HepG2 (cell line): ENCODE data around the gene NR2F1-AS1. TPM values are rescaled to one million over a fixed set of nuclear protein-coding genes. Genes with fewer than 3 reads are reported as not detected.

Source experiments
- ATAC-seq: fragments of 200-7000 bp; cut with Tn5 transposase; 3 replicates; pipeline ENCODE4 v1.9.1; 2020; ENCODE audit warnings: mild to moderate bottlenecking, moderate library complexity
- BruUV-seq: library from RNA; stranded (reverse); fragments of 400-500 nt; replicated peaks from 2 replicates; lab custom pipeline; 2021; lab: Mats Ljungman, UMichigan
- CTCF ChIA-PET: fragments of 300-600 bp; formaldehyde crosslinking; extraction: SDS; loops from one replicate; lab custom pipeline; 2021; ENCODE audit warnings: low total read pairs, inconsistent platforms, low intra/inter-chr PET ratio; lab: Yijun Ruan, JAX
- POLR2A ChIA-PET: fragments of 350-600 bp; sonication (Branson Sonifier 250); formaldehyde crosslinking; loops from one replicate; lab custom pipeline; 2020; ENCODE audit warnings: antibody characterized with exemption, inconsistent platforms; lab: Yijun Ruan, JAX
- DNase-seq: peaks from one replicate; pipeline ENCODE4 v3.0.0-alpha.2; 2015; ENCODE audit warnings: low spot score
- FAIRE-seq: peaks from 3 replicates; lab custom pipeline; 2011; peaks lifted over from hg19 to GRCh38; lab: Jason Lieb, UNC
- H2AFZ ChIP-seq: one replicate; pipeline ENCODE4 v1.6.1; 2011; ENCODE audit warnings: low read length, inconsistent platforms
- H3K27ac ChIP-seq: fragments of 300-600 bp; 3 replicates; pipeline ENCODE4 v1.8.0; 2011; ENCODE audit warnings: mixed run types, mild to moderate bottlenecking, mixed read lengths, low read length, inconsistent platforms; ENCODE audit not compliant: insufficient read depth; ENCODE audit errors: extremely low read length
- H3K27me3 ChIP-seq, 2 experiments: fragments of 200-600 bp in 1 of 2; 2 replicates in 1 of 2; 3 replicates in 1 of 2; pipeline versions ENCODE4 v1.6.0 to v1.8.0; 2011; ENCODE audit warnings: low read length in 2 of 2, mild to moderate bottlenecking in 2 of 2, moderate library complexity in 2 of 2, inconsistent platforms in 1 of 2; ENCODE audit not compliant: insufficient read depth in 2 of 2, control insufficient read depth in 1 of 2
- H3K36me3 ChIP-seq, 2 experiments: fragments of 200-600 bp in 1 of 2; replicated peaks in 1 of 2; 2 replicates in 1 of 2; 3 replicates in 1 of 2; pipeline versions ENCODE4 v1.5.1 to v1.8.0; 2011; ENCODE audit warnings: low read length in 2 of 2, inconsistent platforms in 1 of 2; ENCODE audit not compliant: insufficient read depth in 2 of 2, control insufficient read depth in 1 of 2
- H3K4me1 ChIP-seq: 2 replicates; pipeline ENCODE4 v1.5.1; 2012; ENCODE audit warnings: low read length, inconsistent platforms; ENCODE audit not compliant: insufficient read depth
- H3K4me2 ChIP-seq: 2 replicates; pipeline ENCODE4 v1.6.0; 2011; ENCODE audit warnings: low read depth, low read length, inconsistent platforms
- H3K4me3 ChIP-seq, 3 experiments: fragments of 200-600 bp in 1 of 3; sonication (generic), shearing (Covaris generic) in 1 of 3; replicated peaks in 1 of 3; 2 replicates each; pipeline ENCODE4 v1.5.1; 2011 to 2016; ENCODE audit warnings: low read length in 3 of 3, inconsistent platforms in 2 of 3, low read depth in 2 of 3, mild to moderate bottlenecking in 2 of 3, control low read depth in 1 of 3, mixed read lengths in 1 of 3; ENCODE audit not compliant: insufficient read depth in 1 of 3
- H3K79me2 ChIP-seq: one replicate; pipeline ENCODE4 v1.6.1; 2011; ENCODE audit warnings: low read length, inconsistent platforms; ENCODE audit not compliant: insufficient read depth
- H3K9ac ChIP-seq: 2 replicates; pipeline ENCODE4 v1.6.0; 2011; ENCODE audit warnings: mild to moderate bottlenecking, low read depth, low read length, inconsistent platforms; ENCODE audit not compliant: insufficient read depth
- H3K9me3 ChIP-seq: 2 replicates; pipeline ENCODE4 v1.5.1; 2012; ENCODE audit warnings: mild to moderate bottlenecking, low read length
- H4K20me1 ChIP-seq: 2 replicates; pipeline ENCODE4 v1.6.0; 2011; ENCODE audit warnings: inconsistent platforms, mild to moderate bottlenecking, low read length, moderate library complexity; ENCODE audit not compliant: insufficient read depth
- KDM5B ChIP-seq: sonication (generic); formaldehyde crosslinking; IDR thresholded peaks from 2 replicates; pipeline ENCODE4 v1.4.0; 2020; ENCODE audit warnings: missing genetic modification reagents, mild to moderate bottlenecking, borderline replicate concordance
- MAX ChIP-seq: IDR thresholded peaks from 2 replicates; pipeline ENCODE4 v1.6.1; 2012; ENCODE audit warnings: inconsistent platforms
- PAWR ChIP-seq: sonication (generic); formaldehyde crosslinking; IDR thresholded peaks from 2 replicates; pipeline ENCODE4 v1.4.0; 2020; ENCODE audit warnings: missing genetic modification reagents, mild to moderate bottlenecking, borderline replicate concordance
- SMAD3 ChIP-seq: sonication (generic); formaldehyde crosslinking; IDR thresholded peaks from 2 replicates; pipeline ENCODE4 v1.4.0; 2020; ENCODE audit warnings: missing genetic modification reagents
- SP2 ChIP-seq: sonication (generic); formaldehyde crosslinking; IDR thresholded peaks from 2 replicates; pipeline ENCODE4 v1.5.1; 2020; ENCODE audit warnings: mild to moderate bottlenecking, missing genetic modification reagents
- YEATS4 ChIP-seq: sonication (generic); formaldehyde crosslinking; IDR thresholded peaks from 2 replicates; pipeline ENCODE4 v1.4.0; 2020; ENCODE audit warnings: missing genetic modification reagents, borderline replicate concordance
- ZBTB33 ChIP-seq: sonication (generic); formaldehyde crosslinking; IDR thresholded peaks from 2 replicates; pipeline ENCODE4 v1.4.0; 2020; ENCODE audit warnings: missing genetic modification reagents
- ZHX2 ChIP-seq, 2 experiments: sonication (generic) in 1 of 2; formaldehyde crosslinking in 1 of 2; IDR thresholded peaks; 2 replicates each; pipeline versions ENCODE4 v1.6.1 to v1.9.0; 2014 to 2022; ENCODE audit warnings: antibody characterized with exemption in 1 of 2, borderline replicate concordance in 1 of 2, inconsistent platforms in 1 of 2, low read depth in 1 of 2, missing genetic modification reagents in 1 of 2
- ZNF180 ChIP-seq: sonication (generic); formaldehyde crosslinking; IDR thresholded peaks from 2 replicates; pipeline ENCODE4 v1.4.0; 2020; ENCODE audit warnings: low read depth, missing genetic modification reagents, borderline replicate concordance
- ZNF3 ChIP-seq: IDR thresholded peaks from 2 replicates; pipeline ENCODE4 v1.7.0; 2017; ENCODE audit warnings: inconsistent platforms
- ZNF713 ChIP-seq: sonication (generic); formaldehyde crosslinking; IDR thresholded peaks from 2 replicates; pipeline ENCODE4 v1.4.0; 2020; ENCODE audit warnings: mild to moderate bottlenecking, missing genetic modification reagents
- ZNF781 ChIP-seq: sonication (generic); formaldehyde crosslinking; IDR thresholded peaks from 2 replicates; pipeline ENCODE4 v1.5.1; 2020; ENCODE audit warnings: borderline replicate concordance, mild to moderate bottlenecking, missing genetic modification reagents; ENCODE audit errors: not compliant biosample characterization
- ZNF891 ChIP-seq: sonication (generic); formaldehyde crosslinking; IDR thresholded peaks from 2 replicates; pipeline ENCODE4 v1.5.0; 2020; ENCODE audit warnings: mild to moderate bottlenecking, missing genetic modification reagents
- WGBS: methylation state at CpG from one replicate; pipeline ENCODE4 v1.1.6; 2017; ENCODE audit warnings: low lambda C conversion rate; 5-methylcytosine and 5-hydroxymethylcytosine counted together
- in situ Hi-C: cut with HindIII; loops from 2 replicates; pipeline ENCODE4 v1.10.0; 2017; ENCODE audit warnings: low pct_unique_long_range_greater_than_20kb; ENCODE audit not compliant: extremely low pct_ligation_motif_present
- intact Hi-C: fragments of 100-400 bp; cut with micrococcal nuclease; formaldehyde crosslinking; loops from one replicate; pipeline ENCODE4 v1.10.0; 2022; ENCODE audit not compliant: unreplicated experiment
- polyA plus RNA-seq, 8 experiments: library from polyadenylated mRNA; depleted of rRNA in 3 of 8; stranded (reverse) in 7 of 8; unstranded in 1 of 8; fragments of >200 nt; fragmentation: Illumina TruSeq in 4 of 8; extraction: Trizol in 4 of 8; gene quantifications; 2 replicates each; pipeline versions ENCODE4 v1.2.1 to v1.2.3, GENCODE V29; 2011 to 2016; ENCODE audit warnings: low read depth in 4 of 8, missing spikeins in 1 of 8, mixed read lengths in 1 of 8; ENCODE audit not compliant: insufficient read depth in 1 of 8
- total RNA-seq, 5 experiments: library from RNA; depleted of rRNA; stranded (reverse); fragments of >200 nt; fragmentation: Illumina TruSeq; extraction: Trizol; gene quantifications; 2 replicates each; pipeline ENCODE4 v1.2.3, GENCODE V29; 2016; ENCODE audit warnings: low read depth in 1 of 5

Gene NR2F1-AS1
- total and polyA plus RNA-seq, 2 of the 13 experiments (the other 11 are each of a cell fraction or from before 2014, with no cell fraction given) = 2.8 TPM

- no peaks in the 10 kb centered on the region for H3K9me3 ChIP-seq
- ATAC-seq (peak; percentile 55), FAIRE-seq (no peak), DNase-seq (no peak)
- peak overlapping the region in 2 of 3 experiments; percentile 19 to 56; a peak in 3 of 6 replicates for H3K4me3 ChIP-seq
- no peak overlapping the region for H3K27ac ChIP-seq
- WGBS = 66% methylated on average over 9 of the region's 40 CpGs
- in situ Hi-C loops (no loop called here), intact Hi-C loops (no loop called here)
- BruUV-seq = no TSS peak
- peaks cover 8% of the 10 kb centered on the region for H3K4me1 ChIP-seq
- peak overlapping the region; percentile 63 for H3K4me2 ChIP-seq
- ChIA-PET CTCF (no interaction called here), POLR2A (interaction anchor here (1.3 kb wide), 1 partner anchor 11 kb away, joined by 3 read pairs; the partner anchor contains the start of gene NR2F1)
- peaks cover 6 to 18% of the 10 kb centered on the region in 2 experiments; a peak in 4 of 5 replicates for H3K27me3 ChIP-seq
- H4K20me1 ChIP-seq = peaks cover 3% of the 10 kb centered on the region
- H3K79me2 ChIP-seq = no peaks in the 10 kb centered on the region
- no peak overlapping the region for H3K9ac ChIP-seq
- no peaks in the 10 kb centered on the region for H3K36me3 ChIP-seq
- no peak overlapping the region for H2AFZ ChIP-seq
- TF ChIP-seq ZNF713 (CRISPR knock-in tag) (no peak), ZNF781 (CRISPR knock-in tag) (no peak), PAWR (CRISPR knock-in tag) (no peak), KDM5B (CRISPR knock-in tag) (0 out of 2 replicates have a peak, but pooled peaks have one; percentile 17), ZBTB33 (CRISPR knock-in tag) (no peak), ZHX2 (IDR thresholded peaks at IDR 0.05; ENCODE audit: low read depth) (no peak), ZHX2 (CRISPR knock-in tag; IDR thresholded peaks at IDR 0.05; ENCODE audit: borderline replicate concordance) (no peak), YEATS4 (no peak), ZNF3 (CRISPR knock-in tag) (no peak), ZNF891 (CRISPR knock-in tag) (0 out of 2 replicates have a peak, but pooled peaks have one; percentile 30), SP2 (CRISPR knock-in tag) (no peak), ZNF180 (CRISPR knock-in tag) (no peak), MAX (peak; percentile 69), SMAD3 (CRISPR knock-in tag) (no peak)
Measured at GRCh38 chr5:93572101-93572607, 8.9 kb downstream of the NR2F1-AS1 start.
